ENCODE measurements around the gene GRK6.
A peak's percentile ranks its signal among the peaks of the same experiment; 100 is the strongest.

Gene GRK6

GRCh38 chr5:177440990-177441780, 14.7 kb downstream of the GRK6 start:
- DNase-seq: no peak

DNA sequence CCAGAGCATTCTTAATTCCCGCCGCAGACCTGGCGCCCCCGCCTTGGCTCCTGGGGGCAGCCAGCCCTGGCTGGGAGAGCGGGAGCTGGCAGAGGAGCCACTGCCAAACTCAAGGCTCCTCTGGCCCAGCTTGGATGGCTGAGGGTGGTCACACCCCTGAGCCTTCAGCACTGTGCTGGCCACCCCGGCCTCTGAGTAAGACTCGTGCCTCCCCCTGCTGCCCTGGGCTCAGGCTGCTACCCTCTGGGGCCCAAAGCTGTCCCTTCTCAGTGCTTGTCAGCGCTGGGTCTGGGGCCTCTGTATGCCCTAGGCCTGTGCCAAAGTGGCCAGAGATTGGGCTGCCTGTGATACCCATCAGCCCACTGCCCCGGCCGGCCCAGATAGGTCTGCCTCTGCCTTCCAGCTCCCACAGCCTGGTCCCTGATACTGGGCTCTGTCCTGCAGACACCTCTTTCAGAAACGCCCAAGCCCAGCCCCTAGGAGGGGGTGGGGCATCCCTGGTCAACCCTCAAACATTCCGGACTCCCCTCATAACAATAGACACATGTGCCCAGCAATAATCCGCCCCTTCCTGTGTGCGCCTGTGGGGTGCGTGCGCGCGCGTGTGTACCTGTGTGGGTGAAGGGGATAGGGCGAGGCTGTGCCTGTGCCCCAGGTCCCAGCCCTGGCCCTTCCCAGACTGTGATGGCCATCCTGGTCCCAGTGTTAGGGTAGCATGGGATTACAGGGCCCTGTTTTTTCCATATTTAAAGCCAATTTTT, 15.8 kb downstream of the GRK6 start:
- no peak for DNase-seq

- no peak for DNase-seq
Observed at GRCh38 chr5:177443144-177443983, 16.9 kb downstream of the GRK6 start.

DNA sequence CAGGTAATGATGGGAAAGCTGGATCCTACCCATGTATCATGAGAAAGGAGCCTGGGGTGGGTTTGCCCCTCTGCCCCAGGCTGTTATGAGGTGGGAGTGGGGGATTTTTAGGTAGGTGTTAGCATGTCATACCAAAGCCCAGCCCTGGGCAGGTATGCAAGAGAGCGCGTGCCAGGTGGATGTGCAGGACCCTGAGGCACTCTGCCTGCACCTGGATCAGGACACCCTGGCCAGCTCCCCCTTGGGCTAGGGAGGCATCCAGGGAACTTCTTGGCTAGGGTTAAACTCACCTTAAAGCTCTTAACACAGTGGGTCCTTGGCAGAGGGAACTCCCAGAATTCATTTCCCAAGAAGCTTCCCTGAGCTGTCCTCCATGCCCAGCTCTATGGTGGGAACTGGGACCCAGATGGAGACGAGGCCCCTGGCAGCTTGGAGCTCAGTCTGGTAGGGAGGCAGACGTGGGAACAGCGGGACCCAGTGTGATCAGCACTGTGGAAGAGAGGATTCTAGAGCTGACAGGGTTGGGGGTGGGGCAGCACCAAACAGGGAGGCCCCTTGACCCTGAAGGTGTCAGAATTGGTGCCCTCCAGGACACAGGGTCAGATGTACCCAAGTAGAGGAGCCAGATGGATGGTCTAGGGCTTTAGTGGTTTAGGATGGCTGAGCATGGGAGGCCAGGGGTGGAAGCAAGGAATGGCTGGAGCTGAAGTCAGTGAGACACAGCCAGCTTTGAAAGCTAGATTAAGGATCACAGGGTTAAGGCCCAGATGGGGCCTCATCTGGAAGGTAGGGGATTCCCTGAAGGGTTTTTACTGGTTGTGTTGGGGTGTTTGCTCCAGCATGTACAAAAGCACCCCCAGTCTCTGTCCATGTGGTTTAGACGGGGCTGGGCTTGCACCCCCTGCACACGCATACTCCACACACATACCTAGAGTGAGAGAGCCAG, 17.9 kb downstream of the GRK6 start:
- DNase-seq: peak in 1 of 2 experiments; percentile 34

GRCh38 chr5:177445052-177445916, 18.8 kb downstream of the GRK6 start:
- no peak for DNase-seq

DNA sequence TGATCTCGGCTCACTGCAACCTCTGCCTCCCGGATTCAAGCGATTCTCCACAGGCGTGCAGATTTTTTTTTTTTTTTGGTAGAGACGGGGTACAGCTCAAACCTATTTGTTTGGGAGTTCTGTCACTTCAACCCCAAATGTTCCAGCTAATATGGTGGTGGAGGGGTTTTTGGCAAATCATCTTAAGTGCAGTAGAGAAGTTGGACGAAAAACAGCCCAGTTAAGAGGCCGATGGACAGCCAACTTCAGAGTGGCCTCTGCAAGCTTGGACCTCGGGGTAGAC, 19.4 kb downstream of the GRK6 start:
- DNase-seq: no peak

DNA sequence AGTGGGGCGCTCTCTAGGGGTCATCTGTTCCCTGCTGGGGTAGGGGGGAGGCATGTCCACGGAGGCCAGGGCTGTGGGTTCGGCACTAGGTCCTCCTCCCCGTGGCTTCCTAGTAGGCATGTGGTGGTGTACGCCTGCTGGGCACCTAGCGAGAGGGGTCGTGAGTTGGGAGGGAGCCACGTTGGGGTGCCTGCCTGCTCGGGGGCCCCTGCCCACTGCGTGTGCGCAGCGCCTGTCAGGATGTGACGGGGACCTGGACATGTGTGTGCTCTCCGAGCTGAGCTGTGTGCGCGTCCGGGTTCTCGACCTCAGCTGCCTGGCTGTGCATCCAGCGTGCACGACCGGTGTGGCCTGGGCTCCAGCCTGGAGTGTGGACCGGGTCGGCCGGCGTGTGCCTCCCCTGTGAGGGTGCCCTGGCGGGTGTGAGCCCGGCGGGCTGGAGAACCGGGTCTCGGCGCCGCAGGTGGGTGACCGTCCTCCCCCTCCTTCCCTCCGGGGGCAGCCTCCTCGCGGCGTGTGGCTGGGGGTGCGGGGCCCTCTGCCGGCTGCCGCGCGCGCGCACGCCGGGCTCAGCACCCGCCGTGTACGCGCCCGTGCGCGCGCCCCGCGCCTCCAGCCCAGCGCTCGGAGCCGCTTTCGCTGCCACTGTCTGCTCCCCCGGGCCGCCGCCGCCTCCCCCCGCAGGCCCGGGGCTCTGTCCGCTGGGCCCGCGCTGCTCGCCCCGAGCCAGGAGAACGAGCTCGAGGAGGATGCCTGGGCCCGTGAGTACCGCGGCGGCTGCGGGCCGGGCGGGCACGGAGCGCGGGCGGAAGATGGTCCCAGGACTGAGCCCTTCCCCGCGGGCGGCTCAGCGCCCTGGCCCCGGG, 20.0 kb downstream of the GRK6 start, which contains the start of gene PRR7:
Gene PRR7, plus strand, starts transcription at position 615 of the 866 bp plus-strand sequence. CDS start 8,254 bp downstream, outside the sequence.
- DNase-seq: peak; percentile 38 to 72

DNA sequence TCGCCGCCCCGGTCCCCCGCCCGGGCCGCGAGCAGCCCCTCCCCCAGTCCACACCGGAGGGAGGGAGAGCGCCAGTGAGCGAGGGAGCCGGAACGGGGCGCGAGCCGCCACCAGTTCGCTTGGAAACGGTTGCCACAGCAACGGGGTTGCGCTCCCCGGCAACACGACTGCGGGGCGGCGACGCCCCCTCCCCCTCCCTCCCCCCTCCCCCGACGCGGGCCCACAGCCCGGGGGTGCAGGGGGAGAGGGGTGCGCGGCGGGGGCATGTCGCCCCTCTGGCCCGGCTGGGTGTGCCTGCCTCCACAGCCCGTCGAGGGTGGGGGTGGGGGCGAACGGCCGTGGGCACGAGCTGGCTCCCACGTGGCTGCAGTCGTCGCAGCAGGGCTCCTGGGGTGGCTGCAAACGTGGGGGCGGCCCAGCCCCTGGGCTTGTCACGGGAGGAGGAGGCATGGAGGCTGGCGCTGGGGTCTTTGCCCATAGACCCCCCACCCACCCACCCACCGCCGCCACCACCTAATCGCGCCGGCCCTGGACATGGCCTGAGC, 20.7 kb downstream of the GRK6 start:
- DNase-seq: peak in 1 of 2 experiments; percentile 75

- DNase-seq: peak in 1 of 2 experiments; percentile 38
Observed at GRCh38 chr5:177447611-177448243, 21.3 kb downstream of the GRK6 start.

GRCh38 chr5:177448244-177448950, 21.9 kb downstream of the GRK6 start:
- DNase-seq: peak in 1 of 2 experiments; percentile 21

DNA sequence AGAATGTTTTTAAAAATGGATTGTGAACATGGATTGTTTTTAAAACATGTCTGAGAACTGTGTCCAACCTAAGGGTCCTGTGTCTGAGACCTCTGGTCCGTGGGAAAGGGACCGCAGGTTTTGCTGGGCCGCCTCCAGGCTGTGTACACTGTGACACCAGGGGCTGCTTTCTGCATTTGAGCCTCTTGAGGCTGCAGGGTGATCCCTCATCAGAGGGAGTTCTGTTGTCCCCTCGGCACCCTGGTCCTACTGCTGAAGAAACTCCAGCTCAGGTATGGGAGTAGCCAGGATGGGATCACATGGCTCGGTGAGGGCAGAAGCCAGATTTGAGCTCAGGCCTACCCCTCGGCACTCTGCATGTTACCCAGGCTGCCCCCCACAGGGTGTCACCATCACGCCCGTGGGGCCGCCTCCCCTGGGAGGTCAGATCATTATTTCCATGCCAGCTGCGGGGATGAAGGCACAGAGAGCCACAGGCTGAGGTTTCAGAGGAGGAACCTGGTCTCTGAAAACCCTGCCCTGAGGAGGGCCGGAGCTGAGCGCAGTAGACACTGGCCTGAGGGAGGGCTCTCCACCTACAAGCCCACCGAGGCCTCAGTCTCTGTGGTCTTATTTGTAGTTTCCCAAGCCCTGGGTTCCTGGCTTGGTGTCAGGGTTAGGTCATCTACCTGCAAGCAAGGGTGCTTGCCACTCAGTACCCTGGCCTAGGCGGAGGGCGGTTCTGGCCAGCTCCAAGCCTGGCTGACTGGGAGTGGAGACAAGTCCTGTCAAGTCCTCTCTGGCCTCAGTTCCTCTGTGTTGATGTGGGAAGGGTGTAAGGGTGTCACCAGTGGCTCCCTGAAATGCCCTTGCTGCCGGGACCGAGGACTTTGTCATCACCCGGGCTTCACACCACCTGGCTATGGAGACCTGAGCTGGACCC, 22.9 kb downstream of the GRK6 start:
- peak in 1 of 2 experiments; percentile 12 for DNase-seq

DNA sequence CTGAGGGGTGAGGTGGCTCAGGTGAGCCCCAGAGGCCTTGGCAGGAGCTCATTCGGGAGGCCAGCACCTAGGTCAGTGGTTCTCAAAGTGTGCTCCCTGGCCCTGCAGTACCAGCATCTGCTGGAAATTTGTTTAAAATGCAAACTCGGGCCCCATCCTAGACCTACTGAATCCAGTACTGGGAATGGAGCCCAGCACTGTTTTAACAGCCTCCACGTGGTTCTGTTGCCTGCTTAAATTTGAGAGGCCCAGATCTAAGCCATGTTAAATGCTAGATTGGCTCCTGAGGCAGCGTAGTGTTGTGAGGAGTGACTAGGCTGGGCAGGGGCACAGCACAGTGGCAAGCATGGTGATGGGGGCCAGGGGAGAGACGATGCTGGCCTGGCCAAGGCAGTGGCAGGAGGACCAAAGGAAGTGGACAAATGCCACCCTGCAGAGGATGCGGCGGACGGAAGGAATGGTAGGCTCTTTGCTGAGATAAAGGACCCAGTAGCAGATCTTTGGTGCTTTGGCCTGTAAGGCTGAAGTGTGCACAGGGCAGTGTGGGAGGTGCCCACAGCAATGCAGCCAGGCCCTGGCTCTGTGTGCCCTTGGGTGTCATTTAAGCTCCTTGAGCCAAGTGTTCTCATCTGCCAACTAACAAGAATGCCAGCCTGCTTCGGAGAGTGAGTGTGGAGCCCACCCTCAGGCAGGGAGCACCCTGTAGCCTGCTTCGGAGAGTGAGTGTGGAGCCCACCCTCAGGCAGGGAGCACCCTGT, 24.4 kb downstream of the GRK6 start:
- DNase-seq: no peak

DNA sequence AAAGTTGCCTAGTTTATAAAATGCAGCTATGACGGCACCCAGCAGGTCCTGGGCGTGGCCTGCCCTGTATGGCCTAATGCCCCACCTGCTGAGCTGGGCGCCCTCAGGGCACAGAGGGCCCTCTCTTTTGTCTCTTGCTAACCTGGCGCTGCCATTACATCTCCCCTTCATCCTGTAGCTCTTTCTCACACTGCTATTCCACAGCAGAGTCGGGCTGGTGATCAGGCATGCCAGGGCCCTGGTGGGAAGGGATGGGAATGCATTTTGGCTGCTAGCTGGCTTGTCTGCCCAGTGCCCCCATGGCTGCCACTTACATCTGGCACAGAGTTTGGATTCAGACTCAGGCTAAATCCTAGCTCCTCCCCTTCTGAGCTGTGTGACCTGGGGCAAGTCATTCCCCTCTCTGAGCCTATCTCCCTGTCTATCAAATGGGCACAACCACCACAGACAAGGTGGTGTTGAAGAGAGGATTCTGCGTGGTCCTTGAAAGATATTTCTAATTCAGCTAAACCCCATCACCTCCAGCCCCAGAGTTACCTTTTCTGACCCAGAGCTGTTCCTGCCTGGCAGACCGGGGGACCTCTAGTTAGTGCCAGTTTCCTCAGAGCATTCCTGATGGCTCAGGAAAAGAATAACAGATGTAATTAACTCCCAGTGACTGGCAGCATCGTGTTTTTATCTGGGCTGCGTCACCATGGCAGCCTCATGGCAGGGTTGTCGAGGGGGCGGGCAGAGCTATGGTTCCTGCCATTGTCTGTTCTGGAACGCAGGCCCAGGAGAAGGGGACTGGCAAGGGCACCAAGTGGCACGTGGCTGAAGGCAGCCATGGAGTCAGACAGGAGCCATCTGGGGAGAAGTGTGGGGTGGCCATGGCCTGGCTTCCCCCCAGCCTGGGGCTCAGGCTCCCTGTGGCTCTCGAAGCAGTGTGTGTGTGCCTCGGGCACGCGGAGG, 26.5 kb downstream of the GRK6 start:
- peak in 1 of 2 experiments; percentile 20 for DNase-seq

- DNase-seq: peak in 1 of 2 experiments; percentile 42
Observed at GRCh38 chr5:177453852-177454396, 27.4 kb downstream of the GRK6 start.
